ENCODE data around the gene QSER1. TPM values are rescaled to one million over a fixed set of nuclear protein-coding genes. Genes with fewer than 3 reads are reported as not detected.

QSER1 gene
- total and polyA plus RNA-seq, 10 of the 15 experiments (the other 5 are each of a cell fraction or from before 2014, with no cell fraction given): 2.1 to 15.0 (median 9.4) TPM

DNA sequence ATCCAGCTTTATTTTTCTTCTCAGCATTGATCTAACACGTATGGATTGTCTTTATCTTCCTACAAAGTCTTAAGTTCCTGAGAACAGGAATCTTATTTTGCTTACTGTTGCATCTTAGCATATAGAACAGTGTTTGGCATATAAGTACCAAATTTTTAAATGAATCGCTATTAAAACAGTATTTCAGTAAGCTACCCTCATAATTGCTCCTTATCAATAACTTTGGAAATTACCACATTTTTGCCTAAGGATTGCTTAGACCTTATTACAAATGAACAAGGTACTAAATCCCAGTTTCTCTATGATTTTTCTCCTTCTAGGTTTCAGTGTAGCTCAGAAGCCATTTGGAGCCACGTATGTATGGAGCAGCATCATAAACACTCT lies 132.7 kb downstream of the QSER1 start (continued):
- TF ChIP-seq E4F1 (IDR thresholded peaks at IDR 0.05; ENCODE audit: borderline replicate concordance, partially characterized antibody) (no peak), PAX8 (IDR thresholded peaks at IDR 0.05) (no peak), ZNF207 (IDR thresholded peaks at IDR 0.05; ENCODE audit: borderline replicate concordance) (no peak), ZNF622 (IDR thresholded peaks at IDR 0.05) (no peak), JUND (IDR thresholded peaks at IDR 0.05; ENCODE audit: low read depth, low read length) (no peak), MEF2B (IDR thresholded peaks at IDR 0.05; ENCODE audit: partially characterized antibody, poor library complexity, severe bottlenecking) (no peak)

DNA sequence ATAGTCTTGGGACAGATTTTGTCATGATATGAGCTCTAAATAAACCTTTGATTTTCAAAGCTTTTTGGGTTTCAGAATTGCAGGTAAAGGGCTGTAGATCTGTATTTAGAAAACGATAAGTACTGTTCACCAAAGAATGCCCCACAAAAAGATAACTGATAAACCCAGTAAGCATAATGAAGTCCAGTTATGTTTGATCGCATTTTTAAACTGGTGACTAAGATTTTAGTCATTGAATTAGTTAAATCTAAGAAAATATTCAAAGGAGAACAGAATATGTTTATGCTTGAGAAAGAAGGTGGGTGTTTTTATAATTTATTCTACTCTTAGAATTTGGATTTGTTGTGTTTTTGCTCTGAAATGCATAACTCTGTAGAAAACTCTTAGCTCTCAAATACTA lies 134.6 kb downstream of the QSER1 start:
- no peak for FAIRE-seq
- Histone ChIP-seq H2AFZ (ENCODE audit: control insufficient read depth, low read depth, low read length) (no peak overlapping the region), H4K20me1 (ENCODE audit: control insufficient read depth, insufficient read depth) (no peaks in the 10 kb centered on the region), H3K4me1 (ENCODE audit: control insufficient read depth, insufficient read depth, low read length) (no peaks in the 10 kb centered on the region), H3K79me2 (ENCODE audit: control insufficient read depth, insufficient read depth, low read length) (no peaks in the 10 kb centered on the region), H3K4me3 (no peak overlapping the region), H3K9ac (ENCODE audit: control insufficient read depth, insufficient read depth, low read length) (no peak overlapping the region), H3K4me2 (ENCODE audit: control insufficient read depth, insufficient read depth) (no peak overlapping the region), H3K27ac (ENCODE audit: control insufficient read depth, insufficient read depth) (no peak overlapping the region), H3K27me3 (replicated peaks in 1 of 2; ENCODE audit: control insufficient read depth in 2 of 2, insufficient read depth in 2 of 2, low read length in 1 of 2) (no peaks in the 10 kb centered on the region), H3K9me3 (replicated peaks; ENCODE audit: control insufficient read depth, insufficient read depth, low read length) (no peaks in the 10 kb centered on the region), H3K36me3 (ENCODE audit: control insufficient read depth in 2 of 2, insufficient read depth in 2 of 2, low read length in 1 of 2) (no peaks in the 10 kb centered on the region)
- in situ Hi-C loops (cut with MboI) (no loop called here), intact Hi-C loops (cut with micrococcal nuclease; ENCODE audit: unreplicated experiment) (no loop called here)
- DNase-seq (ENCODE audit: low read depth, low spot score): no peak
- RAD21 ChIA-PET (ENCODE audit: unreplicated experiment): interaction anchor here (1.4 kb wide), 1 partner anchor 12 kb away, joined by 4 read pairs; the partner anchor contains the start of gene TCP11L1
- no peak for TF ChIP-seq MEF2A (IDR thresholded peaks at IDR 0.05; ENCODE audit: insufficient read depth, low read depth, low read length)
- SMC1A ChIA-PET (ENCODE audit: uncharacterized antibody, unreplicated experiment): interaction anchor here (0.7 to 2.2 kb wide), 6 partner anchors 11 to 38 kb away, joined by 3 to 6 read pairs (median 3); no protein-coding TSS in a partner anchor
- WGBS (ENCODE audit: insufficient coverage, insufficient replicate concordance, low lambda C conversion rate, missing lambda C conversion rate): 77% methylated on average over 2 of the region's 2 CpGs
- POLR2A ChIA-PET: interaction anchor here (1.2 to 1.5 kb wide), 2 partner anchors 12 kb away, joined by 4 to 5 read pairs; partner anchors contain the start of gene TCP11L1
- no TSS peak for BruUV-seq (replicated peaks)
- CTCF ChIA-PET: no interaction called here
- ATAC-seq: no peak

Data from GM12878 (cell line).